HFFc6 (cell line): ENCODE measurements around the gene OR2T27. TPM values are rescaled to one million over a fixed set of nuclear protein-coding genes. Genes with fewer than 3 reads are reported as not detected.
"Not testable (repeated sequence)": the region's sequence is repeated elsewhere in the genome, so short reads cannot be mapped to it uniquely, and the experiment has no call there.

Experiments
- DNase-seq: peaks from one replicate; pipeline ENCODE4 v3.0.0-alpha.2; 2018
- H3K27ac Mint-ChIP-seq: 2 replicates; pipeline ENCODE4 v1.8.0; 2020; ENCODE audit warnings: mild to moderate bottlenecking, mixed read lengths
- H3K27me3 Mint-ChIP-seq: 2 replicates; pipeline ENCODE4 v1.8.0; 2021; ENCODE audit warnings: mild to moderate bottlenecking, moderate library complexity, mixed read lengths; ENCODE audit not compliant: insufficient read depth
- H3K36me3 Mint-ChIP-seq: 2 replicates; pipeline ENCODE4 v1.8.0; 2021; ENCODE audit warnings: low read depth, mixed read lengths
- H3K4me1 Mint-ChIP-seq: 2 replicates; pipeline ENCODE4 v1.8.0; 2020; ENCODE audit warnings: low read depth, mixed read lengths
- H3K4me3 Mint-ChIP-seq: 2 replicates; pipeline ENCODE4 v1.8.0; 2020; ENCODE audit warnings: mild to moderate bottlenecking, moderate library complexity, mixed read lengths
- H3K9me3 Mint-ChIP-seq: 2 replicates; pipeline ENCODE4 v1.8.0; 2020; ENCODE audit warnings: mild to moderate bottlenecking, mixed read lengths
- total RNA-seq, 6 experiments: library from RNA; stranded (reverse); fragmentation: NEBNext Ultra II Directional; extraction: Animal tissue kit (Norgen Biotek cat#: 25700); gene quantifications; 2 replicates in 1 of 6; 3 replicates in 5 of 6; pipeline ENCODE4 v1.2.3, GENCODE V29; 2021
- TF ChIP-seq, protein P1 (sequence below): fragments of 200-600 bp; sonication (generic); IDR thresholded peaks from 2 replicates; pipeline ENCODE4 v1.5.0; 2021; ENCODE audit warnings: antibody characterized with exemption, mild to moderate bottlenecking

OR2T27 gene
- total RNA-seq, 6 experiments from 2014 or later, result not detected

DNA sequence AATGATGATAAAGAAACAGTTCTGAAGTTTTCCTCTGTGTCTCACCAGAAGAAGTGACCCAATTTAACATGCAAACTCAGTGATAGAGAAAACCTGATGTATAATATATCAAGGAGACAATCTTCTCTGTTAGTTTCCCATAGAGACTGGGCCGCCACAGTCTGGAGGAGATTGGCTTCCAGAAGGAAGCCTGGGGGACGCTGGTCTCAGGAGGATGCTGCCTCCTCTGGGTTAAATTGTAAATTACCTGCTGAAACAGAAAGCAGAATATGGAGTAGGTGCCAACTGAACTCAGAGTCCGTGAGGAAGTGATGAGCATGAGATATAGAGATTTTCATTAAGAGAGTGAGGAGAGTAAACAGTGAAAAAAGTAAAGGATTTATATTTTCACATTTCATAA is 31.5 kb upstream of the OR2T27 start:
- Mint-ChIP-seq H3K9me3 (peaks cover 36% of the 10 kb centered on the region), H3K4me1 (no peaks in the 10 kb centered on the region), H3K36me3 (no peaks in the 10 kb centered on the region), H3K27ac (no peak overlapping the region), H3K27me3 (no peaks in the 10 kb centered on the region; the same call in 1 of the 2 replicates), H3K4me3 (no peak overlapping the region)
- TF ChIP-seq, protein P1, sequence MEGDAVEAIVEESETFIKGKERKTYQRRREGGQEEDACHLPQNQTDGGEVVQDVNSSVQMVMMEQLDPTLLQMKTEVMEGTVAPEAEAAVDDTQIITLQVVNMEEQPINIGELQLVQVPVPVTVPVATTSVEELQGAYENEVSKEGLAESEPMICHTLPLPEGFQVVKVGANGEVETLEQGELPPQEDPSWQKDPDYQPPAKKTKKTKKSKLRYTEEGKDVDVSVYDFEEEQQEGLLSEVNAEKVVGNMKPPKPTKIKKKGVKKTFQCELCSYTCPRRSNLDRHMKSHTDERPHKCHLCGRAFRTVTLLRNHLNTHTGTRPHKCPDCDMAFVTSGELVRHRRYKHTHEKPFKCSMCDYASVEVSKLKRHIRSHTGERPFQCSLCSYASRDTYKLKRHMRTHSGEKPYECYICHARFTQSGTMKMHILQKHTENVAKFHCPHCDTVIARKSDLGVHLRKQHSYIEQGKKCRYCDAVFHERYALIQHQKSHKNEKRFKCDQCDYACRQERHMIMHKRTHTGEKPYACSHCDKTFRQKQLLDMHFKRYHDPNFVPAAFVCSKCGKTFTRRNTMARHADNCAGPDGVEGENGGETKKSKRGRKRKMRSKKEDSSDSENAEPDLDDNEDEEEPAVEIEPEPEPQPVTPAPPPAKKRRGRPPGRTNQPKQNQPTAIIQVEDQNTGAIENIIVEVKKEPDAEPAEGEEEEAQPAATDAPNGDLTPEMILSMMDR, result no peak
- no peak for DNase-seq

DNA sequence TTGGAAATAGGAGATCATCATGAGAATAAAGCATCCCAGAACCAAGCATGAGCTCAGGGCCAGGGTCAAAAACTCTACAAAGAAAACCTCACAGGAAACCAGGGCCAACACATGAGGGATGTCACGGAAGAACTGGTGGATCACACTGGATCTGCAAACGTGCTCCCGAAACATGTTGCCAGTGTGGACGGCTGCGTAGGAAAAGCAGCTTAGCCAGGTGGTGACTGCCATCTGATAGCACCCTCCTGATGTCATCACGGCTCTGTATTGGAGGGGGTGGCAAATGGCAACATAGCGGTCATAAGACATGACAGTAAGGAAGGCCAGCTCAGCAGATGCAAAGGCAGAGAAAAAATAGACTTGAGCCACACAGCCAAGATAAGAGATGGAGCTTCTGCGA is 26.3 kb upstream of the OR2T27 start:
- TF ChIP-seq, protein P1, result no peak
- no peak for DNase-seq
- Mint-ChIP-seq H3K9me3 (peaks cover 32% of the 10 kb centered on the region), H3K4me3 (no peak overlapping the region), H3K27me3 (no peaks in the 10 kb centered on the region), H3K36me3 (no peaks in the 10 kb centered on the region), H3K4me1 (no peaks in the 10 kb centered on the region), H3K27ac (no peak overlapping the region)

DNA sequence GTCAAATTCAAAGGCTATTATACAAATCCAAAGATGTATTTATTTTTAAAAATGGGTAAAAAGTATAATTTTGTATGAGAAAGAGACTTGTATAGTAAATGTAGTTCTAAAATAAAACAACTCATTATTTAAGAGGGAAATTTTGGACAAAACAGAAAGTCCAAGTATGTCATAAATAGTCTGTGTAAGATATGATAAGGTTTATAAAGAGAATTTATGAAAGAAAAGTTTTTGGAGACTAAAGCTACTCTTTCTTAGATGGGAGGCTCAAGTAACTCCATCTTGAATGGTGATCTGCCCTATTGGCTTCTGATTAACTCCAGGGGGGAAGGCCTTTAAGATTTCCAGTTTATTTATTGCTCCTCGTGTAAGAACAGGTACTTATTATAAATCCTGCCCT is 14.7 kb upstream of the OR2T27 start:
- TF ChIP-seq, protein P1, result no peak
- no peak for DNase-seq
- peaks cover 4% of the 10 kb centered on the region; the same call in 1 of the 2 replicates for H3K36me3 Mint-ChIP-seq
- peaks cover 32% of the 10 kb centered on the region for H3K9me3 Mint-ChIP-seq
- no peaks in the 10 kb centered on the region for H3K4me1 Mint-ChIP-seq
- H3K4me3 Mint-ChIP-seq, result no peak overlapping the region
- no peak overlapping the region for H3K27ac Mint-ChIP-seq
- no peaks in the 10 kb centered on the region for H3K27me3 Mint-ChIP-seq

DNA sequence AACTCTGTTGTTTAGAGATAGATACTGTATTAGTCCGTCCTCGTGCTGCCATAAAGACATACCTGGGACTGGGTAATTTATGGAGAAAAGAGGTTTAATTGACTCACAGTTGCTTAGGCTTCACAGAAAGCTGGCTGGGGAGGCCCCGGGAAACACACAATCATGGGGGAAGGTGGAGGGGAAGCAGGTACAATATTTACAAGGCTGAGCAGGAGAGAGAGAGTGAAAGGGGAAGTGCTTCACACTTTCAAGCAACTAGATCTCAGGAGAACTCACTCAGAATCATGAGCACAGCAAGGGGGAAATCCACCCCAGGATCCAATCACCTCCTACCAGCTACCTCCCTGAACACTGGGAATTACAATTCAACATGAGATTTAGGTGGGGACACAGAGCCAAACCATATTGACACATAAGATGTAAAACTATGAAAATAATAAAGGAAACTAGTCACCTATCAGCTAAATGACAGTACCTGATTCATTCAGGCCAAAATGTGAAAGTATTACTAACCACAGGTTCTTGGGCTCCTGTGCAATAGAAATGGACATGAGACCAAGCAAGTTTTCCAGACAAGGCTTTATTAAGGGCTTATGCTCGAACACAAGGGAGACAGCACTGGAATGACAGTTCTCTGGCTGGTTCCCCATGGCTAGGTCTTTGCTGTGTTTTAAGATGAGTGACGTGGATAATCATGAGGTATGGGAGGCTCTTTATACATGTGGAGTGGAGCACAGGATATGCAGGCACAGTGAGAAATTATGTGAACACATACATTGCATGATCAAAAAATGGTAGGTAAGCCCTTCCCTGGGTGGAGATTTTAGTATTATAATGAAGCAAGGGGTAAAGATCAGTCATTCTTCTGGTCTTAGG is 8.4 kb upstream of the OR2T27 start:
- DNase-seq, H3K4me1 Mint-ChIP-seq, H3K27ac Mint-ChIP-seq, H3K4me3 Mint-ChIP-seq, H3K36me3 Mint-ChIP-seq, H3K27me3 Mint-ChIP-seq: not testable (repeated sequence)
- H3K9me3 Mint-ChIP-seq, result peaks cover 58% of the 10 kb centered on the region

DNA sequence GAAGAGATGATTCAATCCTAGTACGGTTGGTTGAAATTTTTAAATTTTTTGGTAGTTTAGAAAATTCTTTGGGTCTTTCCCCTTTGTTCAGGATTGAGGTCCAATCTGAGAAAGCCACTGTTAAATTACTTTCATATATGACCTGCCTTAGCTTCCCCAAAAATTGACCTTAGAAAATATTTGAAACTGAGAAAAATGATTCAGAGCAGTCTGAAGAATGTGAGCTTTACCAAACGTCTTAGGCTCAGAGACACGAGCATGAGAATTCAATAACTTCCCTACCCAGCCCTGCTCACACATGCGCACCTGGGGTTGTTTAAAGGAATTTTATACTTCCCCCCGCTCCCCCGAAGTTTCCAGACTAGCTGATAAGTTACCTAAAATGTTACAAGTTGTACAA is 1.5 kb upstream of the OR2T27 start:
- not testable (repeated sequence) for H3K27ac Mint-ChIP-seq, H3K4me3 Mint-ChIP-seq, DNase-seq, H3K36me3 Mint-ChIP-seq, H3K27me3 Mint-ChIP-seq, H3K4me1 Mint-ChIP-seq
- peaks cover 33% of the 10 kb centered on the region for H3K9me3 Mint-ChIP-seq

DNA sequence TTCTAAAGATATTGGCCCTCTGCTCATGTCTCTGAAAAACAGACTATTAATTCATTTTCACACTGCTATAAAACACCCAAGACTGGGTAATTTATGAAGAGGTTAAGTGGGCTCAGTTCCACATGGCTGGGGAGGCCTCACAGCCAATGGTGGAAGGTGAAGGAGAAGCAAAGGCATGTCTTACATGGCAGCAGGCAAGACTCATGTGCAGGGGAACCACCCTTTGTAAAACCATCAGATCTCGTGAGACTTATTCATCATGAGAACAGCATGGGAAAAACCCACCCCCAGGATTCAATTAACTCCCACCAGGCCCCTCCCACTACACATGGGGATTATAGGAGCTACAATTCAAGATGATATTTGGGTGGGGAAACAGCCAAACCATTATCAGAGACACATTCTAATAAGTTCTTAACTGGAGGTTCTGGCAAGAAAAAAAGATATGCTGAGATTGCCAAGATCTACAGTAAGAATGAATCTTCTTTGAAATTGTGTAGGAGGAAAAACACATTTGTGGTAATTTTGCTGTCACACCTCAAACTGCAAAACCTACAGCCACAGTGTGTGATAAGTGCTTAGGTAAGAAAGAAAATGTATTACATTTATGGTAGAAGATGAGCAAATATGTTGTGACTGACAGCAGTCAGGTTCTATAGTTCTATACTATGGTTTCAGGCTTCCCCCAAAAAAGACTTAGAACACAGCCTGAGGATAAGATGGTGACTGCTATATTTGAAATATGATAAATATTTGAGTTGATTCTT is 6.4 kb downstream of the OR2T27 start:
- H3K36me3 Mint-ChIP-seq, H3K9me3 Mint-ChIP-seq, H3K27ac Mint-ChIP-seq, H3K4me1 Mint-ChIP-seq, H3K27me3 Mint-ChIP-seq, H3K4me3 Mint-ChIP-seq, DNase-seq: not testable (repeated sequence)

DNA sequence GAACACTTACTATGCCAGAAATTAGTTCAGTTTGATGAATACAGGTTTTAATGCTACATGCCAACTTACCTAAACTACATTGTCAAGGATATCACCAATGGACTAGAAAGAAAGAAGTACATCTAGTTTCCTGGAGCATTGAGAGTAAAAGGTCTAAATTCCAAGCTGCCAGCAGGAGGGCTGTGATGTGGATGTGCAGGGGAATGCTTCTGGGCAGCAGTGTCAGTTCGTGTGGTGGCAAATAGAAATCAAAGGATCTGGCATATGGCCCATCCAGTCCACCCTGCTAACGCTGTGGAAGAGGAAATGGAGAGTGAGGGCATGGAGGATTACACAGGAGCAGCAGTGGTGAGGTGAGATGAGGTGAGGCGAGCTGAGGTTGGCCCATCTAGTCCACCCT is 10.2 kb downstream of the OR2T27 start, which contains the start of gene OR2T35:
Gene OR2T35, minus strand, starts transcription at position 101 of the 400 bp plus-strand sequence. CDS start 6,020 bp downstream, outside the sequence.
- H3K9me3 Mint-ChIP-seq, H3K36me3 Mint-ChIP-seq: not testable (repeated sequence)

DNA sequence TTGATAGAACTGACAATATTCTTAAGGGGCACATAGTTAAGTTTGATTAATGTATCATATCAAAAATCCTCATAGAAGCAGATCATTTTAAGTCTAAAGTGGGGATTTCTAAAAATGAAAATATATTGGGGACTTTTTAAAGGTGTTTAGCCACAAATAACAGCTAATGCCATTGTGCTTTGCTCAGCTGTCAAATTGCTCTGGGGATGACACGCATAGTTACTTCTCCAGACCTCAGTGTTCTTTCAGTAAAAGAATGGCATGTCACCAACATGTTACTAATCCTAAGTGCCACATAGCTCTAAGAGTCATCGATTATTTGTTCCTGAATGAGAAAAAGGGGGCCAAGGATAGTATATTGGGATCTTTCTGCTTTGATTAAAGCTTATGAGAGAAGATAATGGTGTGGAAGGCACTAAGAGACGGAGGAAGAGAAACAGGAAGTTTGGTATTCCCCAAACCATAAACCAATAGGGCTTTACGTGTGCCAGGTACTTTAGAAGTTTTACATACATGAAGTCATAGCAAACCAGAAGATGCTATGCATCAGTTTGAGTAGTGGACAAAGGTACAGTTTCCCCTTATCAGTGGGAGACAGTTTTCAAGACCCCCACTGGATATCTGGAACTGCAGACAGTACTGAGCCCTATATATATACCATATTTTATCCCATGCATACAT is 12.2 kb downstream of the OR2T27 start:
- not testable (repeated sequence) for H3K27ac Mint-ChIP-seq, H3K4me1 Mint-ChIP-seq, H3K9me3 Mint-ChIP-seq, H3K27me3 Mint-ChIP-seq, DNase-seq, H3K4me3 Mint-ChIP-seq, H3K36me3 Mint-ChIP-seq

More for the DNA sequence above, 10.2 kb downstream of the OR2T27 start, which contains the start of gene OR2T35:
- H3K27me3 Mint-ChIP-seq, H3K27ac Mint-ChIP-seq, H3K4me3 Mint-ChIP-seq, DNase-seq, H3K4me1 Mint-ChIP-seq: not testable (repeated sequence)

DNA sequence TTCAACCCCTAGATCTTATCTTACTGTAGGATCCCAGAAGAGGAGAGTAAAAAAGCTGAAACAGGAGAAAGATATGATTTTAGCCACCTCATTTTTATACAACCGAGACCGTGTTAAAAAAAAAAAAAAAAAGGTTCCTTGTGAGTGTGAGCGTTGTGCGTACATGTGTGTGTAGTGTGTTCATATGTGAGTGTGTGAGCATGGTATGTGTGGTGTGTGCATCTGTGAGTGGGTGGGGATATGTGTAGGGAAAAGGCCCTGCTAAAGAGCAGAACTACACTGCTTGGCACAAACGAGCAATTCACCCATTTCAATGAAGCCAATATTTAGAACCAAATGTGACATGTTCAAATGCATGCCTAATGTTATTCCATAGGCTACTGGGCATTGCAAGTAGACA is 13.7 kb downstream of the OR2T27 start:
- not testable (repeated sequence) for H3K27me3 Mint-ChIP-seq, H3K4me1 Mint-ChIP-seq

DNA sequence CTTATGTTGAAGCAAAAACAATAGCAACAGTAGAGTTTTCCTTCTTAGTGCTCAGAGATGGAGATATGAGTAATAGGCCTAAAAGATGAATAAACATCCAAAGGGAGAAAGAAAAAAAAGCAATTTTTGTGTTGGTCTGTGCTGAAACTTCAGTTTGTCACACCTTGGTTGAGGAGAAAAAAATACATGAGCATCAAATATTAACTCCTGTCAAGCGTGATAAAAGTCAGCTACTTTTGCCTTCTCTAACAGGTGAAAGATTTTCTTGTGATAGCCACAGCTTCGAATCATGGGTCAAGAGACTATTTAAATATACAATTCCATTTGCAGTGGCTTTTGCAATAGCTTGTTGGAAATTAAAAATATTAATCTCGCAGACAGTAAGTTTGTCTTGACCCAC is 14.4 kb downstream of the OR2T27 start:
- not testable (repeated sequence) for H3K27ac Mint-ChIP-seq, H3K4me1 Mint-ChIP-seq, H3K4me3 Mint-ChIP-seq, DNase-seq, H3K9me3 Mint-ChIP-seq, H3K36me3 Mint-ChIP-seq, H3K27me3 Mint-ChIP-seq

More for the DNA sequence above, 13.7 kb downstream of the OR2T27 start:
- H3K36me3 Mint-ChIP-seq, H3K4me3 Mint-ChIP-seq, H3K27ac Mint-ChIP-seq, H3K9me3 Mint-ChIP-seq, DNase-seq: not testable (repeated sequence)
